HG03095 (cell line): ENCODE data around the gene IL1B.

ENCODE experiments used
- ATAC-seq: cut with Tn5 transposase; IDR thresholded peaks from one replicate; pipeline ENCODE4 v1.9.1; 2021; ENCODE audit warnings: moderate library complexity; ENCODE audit not compliant: unreplicated experiment

IL1B gene

GRCh38 chr2:112830682-112831512, 5.7 kb downstream of the IL1B start:
- ATAC-seq, result no peak

GRCh38 chr2:112829961-112830681, 6.5 kb downstream of the IL1B start:
- ATAC-seq, result no peak

- no peak for ATAC-seq
Measured at GRCh38 chr2:112829101-112829960, 7.2 kb downstream of the IL1B start.

GRCh38 chr2:112828251-112828691, 8.3 kb downstream of the IL1B start:
- ATAC-seq, result no peak

- ATAC-seq, result no peak
Measured at GRCh38 chr2:112827604-112828185, 8.9 kb downstream of the IL1B start.

GRCh38 chr2:112827009-112827408, 9.6 kb downstream of the IL1B start:
- no peak for ATAC-seq

GRCh38 chr2:112825706-112826105, 10.9 kb downstream of the IL1B start:
- no peak for ATAC-seq

- ATAC-seq, result no peak
Measured at GRCh38 chr2:112824694-112825085, 11.9 kb downstream of the IL1B start.

- ATAC-seq, result no peak
Measured at GRCh38 chr2:112821682-112822081, 14.9 kb downstream of the IL1B start.

- ATAC-seq, result peak; percentile 69
Measured at GRCh38 chr2:112821142-112821541, 15.4 kb downstream of the IL1B start.

GRCh38 chr2:112820343-112820742, 16.2 kb downstream of the IL1B start:
- ATAC-seq, result no peak

GRCh38 chr2:112819081-112819480, 17.5 kb downstream of the IL1B start:
- ATAC-seq, result no peak

GRCh38 chr2:112818094-112818902, 18.3 kb downstream of the IL1B start:
- ATAC-seq, result no peak

GRCh38 chr2:112817082-112817689, 19.4 kb downstream of the IL1B start:
- no peak for ATAC-seq

- ATAC-seq, result no peak
Measured at GRCh38 chr2:112814278-112814677, 22.3 kb downstream of the IL1B start.

- ATAC-seq, result no peak
Measured at GRCh38 chr2:112813280-112813966, 23.2 kb downstream of the IL1B start.

- peak; percentile 52 for ATAC-seq
Measured at GRCh38 chr2:112812318-112813267, 24.0 kb downstream of the IL1B start.

GRCh38 chr2:112811841-112812306, 24.7 kb downstream of the IL1B start:
- ATAC-seq, result peak; percentile 48
